ENCODE measurements around the gene PLEKHM2.

DNA sequence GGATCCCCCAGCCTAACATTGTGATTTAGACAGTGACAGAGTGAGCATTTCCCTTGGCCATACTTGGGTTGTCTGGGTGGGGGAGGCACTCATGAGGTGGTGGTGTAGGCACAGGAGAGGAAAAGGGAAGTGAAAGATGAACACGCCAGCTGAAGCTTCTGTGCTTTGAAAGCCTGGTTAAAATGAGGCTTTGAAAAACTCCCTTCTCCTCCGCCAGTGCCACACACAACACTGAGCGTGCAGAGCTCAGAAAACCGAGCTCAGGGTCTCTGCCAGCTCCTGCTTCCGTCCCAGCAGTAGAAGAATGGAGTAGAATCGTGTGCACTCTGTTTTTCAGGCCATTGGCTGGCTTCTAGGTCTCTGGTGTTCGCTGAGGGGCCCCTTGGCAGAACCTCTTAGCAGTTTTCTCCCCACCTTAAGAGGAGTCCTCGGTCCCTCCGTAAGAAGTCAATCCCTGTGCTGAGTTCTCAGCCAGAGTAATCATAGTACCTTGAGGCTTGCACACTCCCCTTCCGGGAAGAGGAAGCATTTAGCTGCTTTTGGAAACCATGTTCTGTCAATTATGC, 12.9 kb downstream of the PLEKHM2 start:
- TF ChIP-seq EZH2 (IDR thresholded peaks at IDR 0.05; ENCODE audit: low read length) (no peak), CTCF (optimal IDR thresholded peaks at IDR 0.05 in 1 of 3, IDR thresholded peaks at IDR 0.05 in 1 of 3, conservative IDR thresholded peaks at IDR 0.05 in 1 of 3; ENCODE audit: extremely low read depth in 1 of 3, insufficient read depth in 2 of 3, low read length in 3 of 3) (no peak)

Data from keratinocyte (primary cell).